Stimulated activated CD4-positive, alpha-beta T cell treated with anti-CD3 and anti-CD28 coated beads, TNF-alpha, amount 100 ng/mL, for 48 hours (primary cell): ENCODE measurements around the gene EFCAB14.
"Not testable (repeated sequence)": the region's sequence is repeated elsewhere in the genome, so short reads cannot be mapped to it uniquely, and the experiment has no call there.

Experiments used
- DNase-seq, 3 donors: peaks; one replicate each; pipeline ENCODE4 v3.0.0-alpha.2; 2020; ENCODE audit warnings: low read depth in 3 of 3

The EFCAB14 gene

DNA sequence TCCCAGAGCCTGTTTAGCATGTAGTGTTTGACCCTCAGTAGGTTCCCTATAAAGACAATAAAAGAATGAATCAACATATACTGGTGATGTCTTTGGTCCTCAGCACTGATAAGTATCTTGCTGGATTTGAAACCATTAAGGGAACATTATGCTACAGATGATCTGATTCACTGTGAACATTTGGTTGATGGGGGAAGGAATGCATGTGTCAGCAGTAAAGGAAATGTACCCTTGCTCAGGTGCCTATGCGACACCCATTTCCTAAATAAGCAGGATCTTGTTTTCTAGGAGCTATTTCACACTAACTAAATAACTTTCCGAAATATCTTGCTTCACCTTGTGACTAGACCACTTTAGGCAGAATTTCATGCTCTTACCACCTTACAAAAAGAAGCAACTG is 34.2 kb downstream of the EFCAB14 start:
- DNase-seq: no peak

GRCh38 chr1:46682064-46682463 is 36.9 kb downstream of the EFCAB14 start:
- no peak for DNase-seq

- no peak for DNase-seq
Measured at GRCh38 chr1:46681333-46682034, 37.4 kb downstream of the EFCAB14 start.

DNA sequence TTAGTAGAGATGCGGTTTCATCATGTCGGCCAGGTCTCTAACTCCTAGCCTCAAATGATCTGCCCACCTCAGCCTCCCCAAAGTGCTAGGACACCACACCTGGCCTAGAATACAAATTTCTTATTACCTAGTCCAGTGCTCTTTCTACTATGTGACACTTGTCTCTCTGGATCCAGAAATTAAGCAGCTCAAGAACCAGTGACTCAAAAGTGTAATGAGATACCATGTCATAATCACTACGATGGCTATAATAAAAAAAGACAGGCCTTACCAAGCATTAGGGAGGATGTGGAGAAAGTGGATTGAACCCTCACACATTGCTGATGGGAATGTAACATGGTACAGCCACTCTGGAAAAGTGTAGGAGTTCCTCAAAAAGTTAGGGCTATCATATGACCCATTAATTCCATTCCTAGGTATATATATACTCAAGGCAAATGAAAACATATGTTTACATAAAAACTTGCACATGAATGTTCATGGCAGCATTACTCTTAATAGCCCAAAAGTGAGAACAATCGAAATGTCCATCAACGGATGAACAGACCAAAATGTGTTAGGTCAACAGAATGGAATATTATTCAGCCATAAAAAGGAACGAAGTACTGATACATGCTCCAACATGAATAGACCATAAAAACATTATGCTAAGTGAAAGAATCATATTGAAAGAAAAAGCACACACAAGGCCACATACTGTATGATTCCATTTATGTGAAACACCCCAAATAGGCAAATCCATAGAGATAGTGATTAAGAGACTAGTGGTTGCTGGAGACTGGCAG is 38.9 kb downstream of the EFCAB14 start:
- no peak for DNase-seq

DNA sequence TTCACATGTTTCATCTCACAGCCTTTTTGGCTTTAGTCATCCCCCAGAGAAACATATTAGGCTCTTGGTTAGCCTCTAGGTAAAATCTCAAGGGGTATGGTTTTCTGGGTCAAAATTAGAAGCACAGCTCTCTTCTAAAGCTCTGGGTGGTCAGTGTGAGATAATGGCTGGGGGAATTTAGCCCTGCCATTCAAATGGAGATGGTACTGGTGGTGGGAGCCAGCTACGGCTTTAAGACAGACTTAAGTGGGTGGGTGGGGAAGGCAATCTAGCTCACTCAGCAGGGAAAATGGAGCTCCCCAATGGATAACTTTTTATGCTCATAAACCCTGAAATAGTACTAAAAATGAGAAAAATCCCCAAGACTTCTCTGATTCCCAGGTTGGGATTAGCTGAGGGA is 41.6 kb downstream of the EFCAB14 start:
- DNase-seq: no peak

GRCh38 chr1:46676531-46676930 is 42.4 kb downstream of the EFCAB14 start:
- no peak for DNase-seq

- no peak for DNase-seq
Measured at GRCh38 chr1:46675549-46676314, 43.2 kb downstream of the EFCAB14 start.

DNA sequence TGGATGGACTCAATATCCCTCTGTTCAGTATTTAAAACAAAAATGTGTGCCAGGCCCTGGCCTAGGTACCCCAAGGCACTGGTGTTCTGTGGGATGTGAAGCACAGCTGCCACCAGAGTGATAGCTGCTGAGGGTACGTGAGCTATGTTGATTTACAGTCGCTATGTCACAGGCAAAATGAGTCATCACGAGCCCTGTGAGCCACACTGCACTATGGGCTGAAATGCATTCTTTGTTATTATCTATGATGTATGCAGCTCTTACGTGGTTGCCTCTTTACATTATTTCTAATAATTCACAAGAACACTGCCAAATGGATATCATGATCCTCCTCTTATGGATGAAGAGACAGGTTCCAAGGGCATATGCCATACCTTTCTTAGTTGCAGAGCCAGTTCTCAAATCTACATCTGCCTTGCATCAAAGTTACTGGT is 45.1 kb downstream of the EFCAB14 start:
- DNase-seq: peak in 1 of 3 donors; percentile 24

GRCh38 chr1:46672696-46673095 is 46.2 kb downstream of the EFCAB14 start:
- DNase-seq: no peak

GRCh38 chr1:46671554-46671953 is 47.4 kb downstream of the EFCAB14 start, which contains the start of gene TEX38:
Gene TEX38, plus strand, starts transcription at chr1:46671854. Its CDS starts 81 bp downstream, at chr1:46671935.
- DNase-seq: no peak

GRCh38 chr1:46670134-46670533 is 48.8 kb downstream of the EFCAB14 start:
- DNase-seq: no peak

- peak; percentile 33 to 44 (median 42) for DNase-seq
Measured at GRCh38 chr1:46667782-46668760, 50.8 kb downstream of the EFCAB14 start, which contains the start of gene ATPAF1. Gene ATPAF1, minus strand, starts transcription at chr1:46668364. Its CDS starts 42 bp downstream, at chr1:46668322.

DNA sequence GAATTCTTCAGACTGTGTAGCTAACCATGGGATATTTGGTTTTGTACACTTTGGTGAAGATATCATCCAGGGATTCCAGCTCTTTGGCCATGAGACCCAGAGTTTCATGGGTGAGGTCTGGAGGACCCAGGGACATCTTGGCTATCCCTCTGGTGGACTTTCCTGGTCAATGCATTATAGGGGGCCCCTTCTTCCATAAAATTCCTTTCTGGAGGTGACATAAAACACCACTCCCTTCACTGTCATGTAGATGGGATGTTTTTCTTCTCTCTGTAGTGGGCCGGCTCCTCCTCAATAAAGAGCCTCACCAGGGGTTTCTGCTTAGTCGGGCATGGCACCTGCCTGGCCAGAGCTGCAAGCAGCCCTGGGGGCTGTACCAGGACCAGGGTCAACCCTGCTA is 52.9 kb downstream of the EFCAB14 start:
- DNase-seq: no peak

DNA sequence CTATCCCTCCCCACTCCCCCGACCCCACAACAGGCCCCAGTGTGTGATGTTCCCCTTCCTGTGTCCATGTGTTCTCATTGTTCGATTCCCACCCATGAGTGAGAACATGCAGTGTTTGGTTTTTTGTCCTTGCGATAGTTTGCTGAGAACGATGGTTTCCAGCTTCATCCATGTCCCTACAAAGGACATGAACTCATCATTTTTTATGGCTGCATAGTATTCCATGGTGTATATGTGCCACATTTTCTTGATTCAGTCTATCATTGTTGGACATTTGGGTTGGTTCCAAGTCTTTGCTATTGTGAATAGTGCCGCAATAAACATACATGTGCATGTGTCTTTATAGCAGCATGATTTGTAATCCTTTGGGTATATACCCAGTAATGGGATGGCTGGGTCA is 56.0 kb downstream of the EFCAB14 start:
- not testable (repeated sequence) for DNase-seq

- not testable (repeated sequence) for DNase-seq
Measured at GRCh38 chr1:46660116-46660515, 58.8 kb downstream of the EFCAB14 start.

DNA sequence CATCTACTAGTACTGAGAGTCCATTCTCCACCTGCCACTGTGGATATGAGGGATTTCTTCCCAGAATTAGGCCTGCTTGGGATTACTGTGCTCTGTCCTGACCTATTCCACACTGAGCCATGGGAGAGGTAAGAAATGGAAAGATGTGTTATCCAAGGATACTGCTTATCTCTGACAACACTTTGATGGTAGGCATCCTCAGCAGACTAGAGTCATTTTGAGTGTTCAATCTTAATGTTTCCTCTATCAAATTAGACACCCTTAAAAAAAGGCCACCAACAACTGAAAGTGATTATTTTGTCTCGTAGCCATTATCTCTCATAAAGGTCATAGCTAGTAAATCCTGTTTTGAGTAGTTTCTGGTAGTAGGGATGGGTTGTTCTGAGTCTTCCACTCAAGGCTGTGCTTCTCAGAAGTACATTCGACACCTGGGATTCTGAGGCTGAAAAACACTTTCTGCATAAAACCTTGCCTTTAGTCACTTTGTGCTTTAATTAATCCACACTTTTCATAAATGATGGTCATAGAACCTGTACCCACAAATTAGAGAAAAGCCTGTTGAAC is 59.5 kb downstream of the EFCAB14 start:
- no peak for DNase-seq

DNA sequence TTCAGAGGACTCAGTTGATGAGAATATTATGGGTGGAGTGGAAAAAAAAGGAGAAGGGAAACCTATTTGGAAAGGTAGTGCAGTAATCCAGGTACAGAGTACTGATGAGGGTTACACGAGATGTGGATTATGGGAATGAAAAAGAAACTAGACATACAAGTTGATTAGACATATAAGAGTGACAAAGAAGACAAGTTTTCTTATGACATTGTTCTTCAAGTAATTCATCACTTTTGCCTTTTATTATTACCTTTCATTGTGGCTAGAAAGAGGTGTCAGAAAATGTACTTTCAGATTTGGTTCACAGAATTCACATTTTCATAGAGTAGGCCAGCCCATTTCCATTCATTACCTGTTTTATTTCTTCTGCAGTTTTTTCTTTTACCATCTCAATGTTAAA is 61.1 kb downstream of the EFCAB14 start:
- DNase-seq: no peak

DNA sequence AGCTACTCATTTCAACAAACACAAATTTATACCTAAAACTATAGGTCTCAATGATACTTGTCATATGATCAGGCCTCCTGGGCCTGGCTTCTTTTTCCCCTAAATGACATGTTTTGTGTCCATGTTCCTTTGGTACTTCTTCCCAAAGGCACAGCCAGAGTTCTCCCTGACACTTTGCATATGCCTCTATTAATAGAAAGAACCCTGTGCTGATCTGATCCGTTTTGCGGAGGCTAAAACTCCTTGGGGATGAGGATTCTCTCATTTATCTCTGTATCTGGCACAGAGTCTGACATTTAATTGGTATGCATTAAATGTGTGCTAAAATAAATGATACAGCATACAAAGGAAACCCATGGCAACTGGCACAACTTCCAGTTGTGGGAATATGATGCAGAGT is 62.3 kb downstream of the EFCAB14 start:
- DNase-seq: no peak

DNA sequence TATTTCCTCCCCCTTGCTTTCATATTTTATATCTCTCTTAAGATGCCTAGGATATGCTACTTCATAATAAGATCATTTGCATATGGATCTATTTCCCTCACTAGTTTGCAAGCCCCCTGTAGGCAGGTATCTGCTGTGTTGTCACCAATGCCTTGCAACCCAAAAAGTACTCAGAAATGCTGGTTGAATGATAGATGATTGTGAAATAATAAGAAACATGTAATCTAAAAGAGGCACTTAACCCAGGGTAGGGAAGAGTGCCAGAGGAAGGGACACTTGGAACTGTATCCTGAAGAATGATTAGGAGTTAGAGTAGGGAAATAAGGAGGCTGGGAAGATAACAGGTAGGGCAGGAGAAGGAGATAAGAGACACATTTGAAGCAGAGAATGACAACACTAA is 63.1 kb downstream of the EFCAB14 start:
- no peak for DNase-seq

- DNase-seq: not testable (repeated sequence)
Measured at GRCh38 chr1:46654698-46655097, 64.2 kb downstream of the EFCAB14 start.

DNA sequence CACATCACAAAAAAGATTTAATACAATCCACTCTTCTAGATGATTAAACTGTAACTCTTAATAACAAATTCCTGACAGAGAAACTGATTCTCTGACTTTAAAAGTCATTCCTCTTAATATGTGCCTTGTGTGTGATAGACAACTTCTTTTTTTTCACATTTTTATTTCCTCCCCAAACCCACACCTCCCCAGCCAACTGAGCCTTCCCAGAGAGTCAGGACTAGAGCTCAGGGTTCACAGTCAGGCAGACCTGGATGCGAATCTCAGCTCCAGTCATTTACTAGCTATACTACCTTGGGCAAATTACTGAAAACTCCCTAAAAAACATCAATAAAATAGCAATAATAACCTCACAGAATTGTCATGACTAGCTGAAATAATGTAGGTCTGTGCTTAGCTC is 64.9 kb downstream of the EFCAB14 start:
- no peak for DNase-seq
